CD14-positive monocyte (primary cell): ENCODE results near the gene RBMS3. TPM values are rescaled to one million over a fixed set of nuclear protein-coding genes. Genes with fewer than 3 reads are reported as not detected.

Experiments
- DNase-seq, 3 donors: peaks; one replicate each; pipeline ENCODE4 v3.0.0-alpha.2; 2011 to 2022
- H2AFZ ChIP-seq: 2 replicates; pipeline ENCODE4 v1.6.0; 2012; ENCODE audit warnings: mild to moderate bottlenecking, low read depth, low read length, inconsistent platforms; ENCODE audit not compliant: insufficient read depth, poor library complexity, severe bottlenecking
- H3K27ac ChIP-seq, 2 donors: 1 replicate in 1 of 2; 2 replicates in 1 of 2; pipeline ENCODE4 v1.5.1; 2012 to 2013; ENCODE audit warnings: low read length in 2 of 2, control low read depth in 1 of 2, inconsistent platforms in 1 of 2, low read depth in 1 of 2, mild to moderate bottlenecking in 1 of 2
- H3K27me3 ChIP-seq, 2 donors: one replicate each; pipeline versions ENCODE4 v1.6.0 to v1.6.1; 2011 to 2013; ENCODE audit warnings: low read length in 2 of 2; ENCODE audit not compliant: control insufficient read depth in 2 of 2, insufficient read depth in 2 of 2
- H3K36me3 ChIP-seq, 2 donors: replicated peaks in 1 of 2; 1 replicate in 1 of 2; 2 replicates in 1 of 2; pipeline versions ENCODE4 v1.5.1 to v1.6.1; 2012 to 2013; ENCODE audit warnings: low read length in 2 of 2, control low read depth in 1 of 2, inconsistent platforms in 1 of 2, mild to moderate bottlenecking in 1 of 2; ENCODE audit not compliant: insufficient read depth in 2 of 2, control insufficient read depth in 1 of 2
- H3K4me1 ChIP-seq, 2 donors: 1 replicate in 1 of 2; 2 replicates in 1 of 2; pipeline versions ENCODE4 v1.5.1 to v1.6.1; 2012 to 2013; ENCODE audit warnings: low read length in 2 of 2, control low read depth in 1 of 2, inconsistent platforms in 1 of 2, mild to moderate bottlenecking in 1 of 2, moderate library complexity in 1 of 2; ENCODE audit not compliant: insufficient read depth in 2 of 2, control insufficient read depth in 1 of 2
- H3K4me2 ChIP-seq: replicated peaks from 2 replicates; pipeline ENCODE3; 2012; ENCODE audit warnings: low read length, moderate library complexity, mild to moderate bottlenecking; ENCODE audit not compliant: poor library complexity, severe bottlenecking; ENCODE audit errors: extremely low read depth
- H3K4me3 ChIP-seq, 3 experiments: fragments of 200-600 bp in 1 of 3; sonication (generic) in 1 of 3; replicated peaks in 1 of 3; 1 replicate in 2 of 3; 2 replicates in 1 of 3; pipeline ENCODE4 v1.5.1; 2011 to 2013; ENCODE audit warnings: low read length in 3 of 3, mild to moderate bottlenecking in 3 of 3, control low read depth in 2 of 3, low read depth in 2 of 3, inconsistent platforms in 1 of 3, moderate library complexity in 1 of 3
- H3K79me2 ChIP-seq: 2 replicates; pipeline ENCODE4 v1.6.0; 2012; ENCODE audit warnings: mild to moderate bottlenecking, control low read depth, inconsistent platforms, low read length, moderate library complexity; ENCODE audit not compliant: insufficient read depth
- H3K9ac ChIP-seq: 2 replicates; pipeline ENCODE4 v1.6.0; 2017; ENCODE audit warnings: low read length, mild to moderate bottlenecking; ENCODE audit not compliant: insufficient read depth, poor library complexity, severe bottlenecking
- H3K9me3 ChIP-seq, 2 donors: replicated peaks in 1 of 2; 1 replicate in 1 of 2; 2 replicates in 1 of 2; pipeline versions ENCODE4 v1.5.1 to v1.6.1; 2012 to 2013; ENCODE audit warnings: low read length in 2 of 2, control low read depth in 1 of 2; ENCODE audit not compliant: control insufficient read depth in 1 of 2, insufficient read depth in 1 of 2
- H4K20me1 ChIP-seq: 2 replicates; pipeline ENCODE4 v1.6.0; 2012; ENCODE audit warnings: mild to moderate bottlenecking, low read length, control low read depth, moderate library complexity; ENCODE audit not compliant: insufficient read depth
- H3K27ac Mint-ChIP-seq, 7 donors: one replicate each; pipeline ENCODE4 v1.8.0; 2020; ENCODE audit warnings: mild to moderate bottlenecking in 7 of 7, mixed read lengths in 7 of 7, moderate library complexity in 6 of 7, inconsistent platforms in 2 of 7
- H3K27me3 Mint-ChIP-seq, 3 donors: one replicate each; pipeline ENCODE4 v1.8.0; 2021 to 2022; ENCODE audit warnings: low read depth in 3 of 3, mild to moderate bottlenecking in 3 of 3, mixed read lengths in 3 of 3, moderate library complexity in 3 of 3, inconsistent platforms in 1 of 3
- H3K36me3 Mint-ChIP-seq, 2 donors: one replicate each; pipeline ENCODE4 v1.8.0; 2020; ENCODE audit warnings: mixed read lengths in 2 of 2, inconsistent platforms in 1 of 2, mild to moderate bottlenecking in 1 of 2
- H3K4me1 Mint-ChIP-seq: one replicate; pipeline ENCODE4 v1.8.0; 2020; ENCODE audit warnings: mild to moderate bottlenecking, mixed read lengths
- H3K4me3 Mint-ChIP-seq, 2 donors: one replicate each; pipeline ENCODE4 v1.8.0; 2020; ENCODE audit warnings: mild to moderate bottlenecking in 2 of 2, mixed read lengths in 2 of 2, moderate library complexity in 1 of 2
- H3K9me3 Mint-ChIP-seq, 7 donors: one replicate each; pipeline ENCODE4 v1.8.0; 2020 to 2022; ENCODE audit warnings: mixed read lengths in 7 of 7, mild to moderate bottlenecking in 6 of 7, moderate library complexity in 6 of 7, inconsistent platforms in 2 of 7
- WGBS: methylation state at CpG from one replicate; pipeline ENCODE4 v1.1.5; 2013; ENCODE audit warnings: missing lambda C conversion rate; ENCODE audit not compliant: insufficient coverage; 5-methylcytosine and 5-hydroxymethylcytosine counted together
- intact Hi-C, 2 donors: fragments of 100-400 bp; cut with micrococcal nuclease; formaldehyde crosslinking; loops; one replicate each; pipeline versions ENCODE4 v1.15.0 to v1.15.1; 2023
- polyA plus RNA-seq, 3 donors: library from polyadenylated mRNA; depleted of rRNA in 1 of 3; unstranded in 2 of 3; stranded (reverse) in 1 of 3; fragments of 300-500 nt in 2 of 3; fragments of >200 nt in 1 of 3; fragmentation: Illumina TruSeq in 2 of 3; gene quantifications; 1 replicate in 2 of 3; 2 replicates in 1 of 3; pipeline ENCODE4 v1.2.3, GENCODE V29; 2012 to 2021
- TF ChIP-seq, protein P1 (sequence below): fragments of 200-600 bp; IDR thresholded peaks from one replicate; pipeline ENCODE4 v1.8.0; 2022; ENCODE audit warnings: antibody characterized with exemption, mild to moderate bottlenecking

RBMS3 gene
- polyA plus RNA-seq, 3 donors, result not detected

DNA sequence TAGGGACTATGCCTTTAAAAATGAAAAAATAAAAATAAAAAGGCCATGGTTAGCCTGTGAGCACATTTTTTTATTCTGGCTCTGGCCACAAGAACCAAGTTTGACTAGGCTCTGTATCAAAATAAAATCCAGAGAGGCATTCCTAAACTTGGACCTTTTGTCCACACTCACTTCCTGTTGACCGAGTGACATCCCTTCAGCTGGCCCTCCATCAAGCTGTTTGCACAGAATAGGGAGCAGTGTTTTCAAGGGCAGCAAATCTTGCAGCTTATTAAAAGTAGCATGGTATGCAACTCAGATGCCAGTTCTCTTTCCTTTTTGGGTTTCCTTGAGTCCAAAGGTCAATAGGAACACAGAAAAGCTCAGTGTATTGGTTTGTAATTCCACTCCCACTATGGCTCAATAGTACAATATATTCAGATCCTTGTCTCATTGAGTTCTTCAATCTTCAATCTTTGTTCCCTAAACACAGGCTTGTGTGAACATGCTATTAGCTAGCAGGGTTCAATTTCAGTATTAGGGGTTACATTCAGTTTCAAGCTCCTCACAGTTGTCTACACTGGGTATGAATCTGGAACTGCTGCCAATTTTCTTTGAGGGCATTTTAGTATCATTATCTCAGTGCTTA, 244.5 kb downstream of the RBMS3 start:
- H3K9ac ChIP-seq, result no peak overlapping the region
- no peaks in the 10 kb centered on the region for H3K9me3 ChIP-seq
- H3K4me3 ChIP-seq, result no peak overlapping the region
- H3K36me3 ChIP-seq, result no peaks in the 10 kb centered on the region
- H3K4me3 Mint-ChIP-seq, result no peak overlapping the region
- no peak for DNase-seq
- H2AFZ ChIP-seq, result no peak overlapping the region
- no peaks in the 10 kb centered on the region for H3K4me1 Mint-ChIP-seq
- WGBS, result 100% methylated on average over 1 of the region's 1 CpG
- peaks cover 0 to 5% (median 0%) of the 10 kb centered on the region in 7 donors for H3K9me3 Mint-ChIP-seq
- H3K79me2 ChIP-seq, result no peaks in the 10 kb centered on the region
- H3K27me3 ChIP-seq, result no peaks in the 10 kb centered on the region
- H3K27me3 Mint-ChIP-seq, result peaks cover 0 to 1% (median 0%) of the 10 kb centered on the region in 3 donors
- intact Hi-C loops, result no loop called here
- no peak overlapping the region for H3K27ac ChIP-seq
- TF ChIP-seq, protein P1, sequence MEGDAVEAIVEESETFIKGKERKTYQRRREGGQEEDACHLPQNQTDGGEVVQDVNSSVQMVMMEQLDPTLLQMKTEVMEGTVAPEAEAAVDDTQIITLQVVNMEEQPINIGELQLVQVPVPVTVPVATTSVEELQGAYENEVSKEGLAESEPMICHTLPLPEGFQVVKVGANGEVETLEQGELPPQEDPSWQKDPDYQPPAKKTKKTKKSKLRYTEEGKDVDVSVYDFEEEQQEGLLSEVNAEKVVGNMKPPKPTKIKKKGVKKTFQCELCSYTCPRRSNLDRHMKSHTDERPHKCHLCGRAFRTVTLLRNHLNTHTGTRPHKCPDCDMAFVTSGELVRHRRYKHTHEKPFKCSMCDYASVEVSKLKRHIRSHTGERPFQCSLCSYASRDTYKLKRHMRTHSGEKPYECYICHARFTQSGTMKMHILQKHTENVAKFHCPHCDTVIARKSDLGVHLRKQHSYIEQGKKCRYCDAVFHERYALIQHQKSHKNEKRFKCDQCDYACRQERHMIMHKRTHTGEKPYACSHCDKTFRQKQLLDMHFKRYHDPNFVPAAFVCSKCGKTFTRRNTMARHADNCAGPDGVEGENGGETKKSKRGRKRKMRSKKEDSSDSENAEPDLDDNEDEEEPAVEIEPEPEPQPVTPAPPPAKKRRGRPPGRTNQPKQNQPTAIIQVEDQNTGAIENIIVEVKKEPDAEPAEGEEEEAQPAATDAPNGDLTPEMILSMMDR, result no peak
- no peaks in the 10 kb centered on the region for H4K20me1 ChIP-seq
- H3K36me3 Mint-ChIP-seq, result no peaks in the 10 kb centered on the region
- no peak overlapping the region for H3K4me2 ChIP-seq
- no peaks in the 10 kb centered on the region for H3K4me1 ChIP-seq
- H3K27ac Mint-ChIP-seq, result no peak overlapping the region

DNA sequence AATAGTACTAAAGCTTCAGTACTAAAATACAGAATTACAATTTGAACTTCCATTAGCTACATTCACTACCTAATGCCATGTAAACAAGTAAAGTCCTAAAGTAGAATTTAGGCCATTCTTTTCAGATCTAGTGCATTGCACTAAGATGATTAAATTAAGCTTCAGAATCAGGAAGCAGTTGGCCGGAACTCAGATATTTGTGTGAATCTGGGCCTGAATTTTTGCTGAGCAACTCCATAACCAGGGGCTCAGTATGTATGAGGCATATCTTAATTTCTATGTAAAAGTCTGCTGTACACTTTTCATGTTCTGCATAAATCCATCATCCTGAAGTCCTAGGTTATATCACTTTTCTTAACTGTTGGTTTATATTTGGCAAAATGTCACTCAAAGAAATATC, 246.4 kb downstream of the RBMS3 start:
- intact Hi-C loops, result no loop called here
- Mint-ChIP-seq H3K4me3 (no peak overlapping the region), H3K27me3 (peaks cover 0 to 1% (median 0%) of the 10 kb centered on the region in 3 donors), H3K36me3 (no peaks in the 10 kb centered on the region), H3K4me1 (no peaks in the 10 kb centered on the region), H3K9me3 (peaks cover 0 to 5% (median 0%) of the 10 kb centered on the region in 7 donors), H3K27ac (no peak overlapping the region)
- Histone ChIP-seq H3K4me3 (no peak overlapping the region), H3K27me3 (no peaks in the 10 kb centered on the region), H2AFZ (no peak overlapping the region), H3K27ac (no peak overlapping the region), H4K20me1 (no peaks in the 10 kb centered on the region), H3K4me1 (no peaks in the 10 kb centered on the region), H3K9me3 (no peaks in the 10 kb centered on the region), H3K9ac (no peak overlapping the region), H3K79me2 (no peaks in the 10 kb centered on the region), H3K36me3 (no peaks in the 10 kb centered on the region), H3K4me2 (no peak overlapping the region)
- WGBS, result 0% methylated on average over 1 of the region's 1 CpG
- TF ChIP-seq, protein P1, result no peak
- no peak for DNase-seq
